H9 (cell line): ENCODE results near the gene POLD1. TPM values are rescaled to one million over a fixed set of nuclear protein-coding genes. Genes with fewer than 3 reads are reported as not detected.

Experiments used
- DNase-seq: peaks from one replicate; pipeline ENCODE4 v3.0.0-alpha.2; 2017
- H2AFZ ChIP-seq: one replicate; pipeline ENCODE4 v1.6.1; 2013; ENCODE audit warnings: mild to moderate bottlenecking, low read length, control low read depth, moderate library complexity
- H2AK5ac ChIP-seq: 2 replicates; pipeline ENCODE4 v1.6.1; 2013; ENCODE audit warnings: low read length, control low read depth, mixed read lengths; ENCODE audit not compliant: insufficient read length
- H2BK120ac ChIP-seq: one replicate; pipeline ENCODE4 v1.6.1; 2013; ENCODE audit warnings: low read depth, mild to moderate bottlenecking, low read length, control low read depth, inconsistent platforms; ENCODE audit not compliant: poor library complexity, severe bottlenecking
- H2BK12ac ChIP-seq: 2 replicates; pipeline ENCODE4 v1.6.1; 2013; ENCODE audit warnings: low read length, control low read depth, mixed read lengths, low read depth; ENCODE audit not compliant: insufficient read length
- H2BK15ac ChIP-seq: 2 replicates; pipeline ENCODE4 v1.6.1; 2013; ENCODE audit warnings: low read depth, low read length, control low read depth
- H2BK20ac ChIP-seq: one replicate; pipeline ENCODE4 v1.6.1; 2013; ENCODE audit warnings: low read depth, mild to moderate bottlenecking, low read length, control low read depth, inconsistent platforms; ENCODE audit not compliant: poor library complexity, severe bottlenecking
- H2BK5ac ChIP-seq: 2 replicates; pipeline ENCODE4 v1.6.1; 2013; ENCODE audit warnings: low read length, control low read depth, mixed read lengths; ENCODE audit not compliant: insufficient read length
- H3K14ac ChIP-seq: 2 replicates; pipeline ENCODE4 v1.6.1; 2013; ENCODE audit warnings: low read length, control low read depth; ENCODE audit not compliant: insufficient read depth
- H3K18ac ChIP-seq: 2 replicates; pipeline ENCODE4 v1.6.1; 2013; ENCODE audit warnings: low read depth, mild to moderate bottlenecking, mixed read lengths, low read length, control low read depth; ENCODE audit not compliant: insufficient read length
- H3K23ac ChIP-seq: 2 replicates; pipeline ENCODE4 v1.6.1; 2013; ENCODE audit warnings: low read length, control low read depth, mixed read lengths, low read depth; ENCODE audit not compliant: insufficient read length
- H3K23me2 ChIP-seq: 2 replicates; pipeline ENCODE4 v1.6.1; 2013; ENCODE audit warnings: low read depth, mild to moderate bottlenecking, mixed read lengths, low read length, control low read depth; ENCODE audit not compliant: insufficient read length, poor library complexity, severe bottlenecking
- H3K27ac ChIP-seq: 2 replicates; pipeline ENCODE4 v1.5.1; 2013; ENCODE audit warnings: low read length, control low read depth, mixed read lengths, low read depth; ENCODE audit not compliant: insufficient read length
- H3K27me3 ChIP-seq: 2 replicates; pipeline ENCODE4 v1.6.1; 2013; ENCODE audit warnings: low read length, control low read depth, inconsistent platforms; ENCODE audit not compliant: insufficient read depth
- H3K4ac ChIP-seq: 2 replicates; pipeline ENCODE4 v1.6.1; 2013; ENCODE audit warnings: low read depth, mild to moderate bottlenecking, control low read depth, inconsistent platforms, low read length, moderate library complexity
- H3K4me1 ChIP-seq: 2 replicates; pipeline ENCODE4 v1.6.1; 2013; ENCODE audit warnings: low read length, control low read depth, inconsistent platforms; ENCODE audit not compliant: insufficient read depth
- H3K4me2 ChIP-seq: 2 replicates; pipeline ENCODE4 v1.6.1; 2013; ENCODE audit warnings: low read length, control low read depth, mixed read lengths; ENCODE audit not compliant: insufficient read length, insufficient read depth
- H3K56ac ChIP-seq: 2 replicates; pipeline ENCODE4 v1.6.1; 2013; ENCODE audit warnings: low read depth, mild to moderate bottlenecking, mixed read lengths, low read length, control low read depth; ENCODE audit not compliant: insufficient read length
- H3K79me1 ChIP-seq: 2 replicates; pipeline ENCODE4 v1.6.1; 2013; ENCODE audit warnings: low read depth, mild to moderate bottlenecking, moderate library complexity, low read length, control low read depth, inconsistent platforms; ENCODE audit not compliant: insufficient read depth, poor library complexity, severe bottlenecking
- H3K79me2 ChIP-seq: 2 replicates; pipeline ENCODE4 v1.6.1; 2013; ENCODE audit warnings: low read length, control low read depth, inconsistent platforms; ENCODE audit not compliant: insufficient read depth
- H3K9ac ChIP-seq: 2 replicates; pipeline ENCODE4 v1.6.1; 2013; ENCODE audit warnings: low read length, control low read depth, mixed read lengths; ENCODE audit not compliant: insufficient read length; ENCODE audit errors: extremely low read depth
- H3K9me3 ChIP-seq: one replicate; pipeline ENCODE4 v1.6.1; 2013; ENCODE audit warnings: low read depth, low read length, inconsistent platforms; ENCODE audit not compliant: control insufficient read depth
- H3T11ph ChIP-seq: one replicate; pipeline ENCODE4 v1.6.1; 2013; ENCODE audit warnings: mild to moderate bottlenecking, low read length, control low read depth, inconsistent platforms
- H4K20me1 ChIP-seq: one replicate; pipeline ENCODE4 v1.6.1; 2013; ENCODE audit not compliant: control insufficient read depth, insufficient read length, insufficient read depth
- H4K5ac ChIP-seq: 2 replicates; pipeline ENCODE4 v1.6.1; 2013; ENCODE audit warnings: low read depth, mild to moderate bottlenecking, mixed read lengths, low read length, control low read depth; ENCODE audit not compliant: insufficient read length
- H4K8ac ChIP-seq: replicated peaks from 2 replicates; pipeline ENCODE4 v1.6.1; 2013; ENCODE audit warnings: low read length, control low read depth, mixed read lengths, low read depth; ENCODE audit not compliant: insufficient read length
- H4K91ac ChIP-seq: 2 replicates; pipeline ENCODE4 v1.6.1; 2013; ENCODE audit warnings: low read depth, mild to moderate bottlenecking, moderate library complexity, mixed read lengths, low read length, control low read depth; ENCODE audit not compliant: insufficient read length
- H3K27ac Mint-ChIP-seq, 3 experiments: 2 replicates in 2 of 3; 3 replicates in 1 of 3; pipeline ENCODE4 v1.8.0; 2020 to 2021; ENCODE audit warnings: mixed read lengths in 3 of 3, mild to moderate bottlenecking in 1 of 3, moderate library complexity in 1 of 3
- H3K27me3 Mint-ChIP-seq: 2 replicates; pipeline ENCODE4 v1.8.0; 2021; ENCODE audit warnings: low read depth, mild to moderate bottlenecking, moderate library complexity, mixed read lengths
- H3K36me3 Mint-ChIP-seq, 3 experiments: 2 replicates in 2 of 3; 3 replicates in 1 of 3; pipeline ENCODE4 v1.8.0; 2020 to 2021; ENCODE audit warnings: low read depth in 3 of 3, mixed read lengths in 3 of 3; ENCODE audit not compliant: insufficient read depth in 1 of 3
- H3K4me1 Mint-ChIP-seq, 2 experiments: 2 replicates each; pipeline ENCODE4 v1.8.0; 2020; ENCODE audit warnings: mixed read lengths in 2 of 2
- H3K4me3 Mint-ChIP-seq, 2 experiments: 2 replicates in 1 of 2; 3 replicates in 1 of 2; pipeline ENCODE4 v1.8.0; 2020 to 2021; ENCODE audit warnings: mild to moderate bottlenecking in 2 of 2, mixed read lengths in 2 of 2, moderate library complexity in 1 of 2
- H3K9me3 Mint-ChIP-seq, 2 experiments: 2 replicates in 1 of 2; 3 replicates in 1 of 2; pipeline ENCODE4 v1.8.0; 2020; ENCODE audit warnings: mild to moderate bottlenecking in 2 of 2, mixed read lengths in 2 of 2, moderate library complexity in 1 of 2
- CTCF ChIP-seq: fragments of 200-600 bp; sonication (generic); conservative IDR thresholded peaks from 3 replicates; pipeline ENCODE4 v1.8.0; 2021; ENCODE audit warnings: antibody characterized with exemption, mild to moderate bottlenecking
- WGBS: extraction: QIAGEN DNeasy Blood & Tissue Kit; methylation state at CpG from one replicate; pipeline ENCODE4 v1.1.7; 2013; ENCODE audit warnings: missing lambda C conversion rate, low lambda C conversion rate, mixed read lengths; ENCODE audit not compliant: insufficient read length; ENCODE audit errors: extremely low coverage; 5-methylcytosine and 5-hydroxymethylcytosine counted together
- total RNA-seq: library from RNA; stranded (reverse); gene quantifications from 2 replicates; pipeline ENCODE4 v1.2.1, GENCODE V29; 2021

The POLD1 gene
- total RNA-seq, 1 experiment from 2014 or later = 165 TPM

- Histone ChIP-seq H3K56ac (no peak within 1 kb of the TSS), H3K4ac (no peak within 1 kb of the TSS), H3K4me2 (peak within 1 kb of the TSS; percentile 90), H3K27me3 (no peaks in the 10 kb centered on the region), H2BK5ac (no peak within 1 kb of the TSS), H2BK120ac (no peak within 1 kb of the TSS), H2AFZ (no peak within 1 kb of the TSS), H3K14ac (peak within 1 kb of the TSS; percentile 87), H3K4me1 (peaks cover 3% of the 10 kb centered on the region; the same call in 1 of the 2 replicates), H4K20me1 (no peaks in the 10 kb centered on the region), H4K8ac (no peak within 1 kb of the TSS), H3K18ac (peak within 1 kb of the TSS; percentile 57), H3K9me3 (no peaks in the 10 kb centered on the region), H3K79me2 (no peaks in the 10 kb centered on the region), H4K91ac (no peak within 1 kb of the TSS), H3K27ac (no peak within 1 kb of the TSS), H3K23ac (no peak within 1 kb of the TSS), H3K23me2 (peaks cover 12% of the 10 kb centered on the region), H4K5ac (no peak within 1 kb of the TSS), H2AK5ac (no peak within 1 kb of the TSS), H3K9ac (peak within 1 kb of the TSS; percentile 65), H2BK12ac (no peak within 1 kb of the TSS), H3T11ph (no peak within 1 kb of the TSS), H2BK15ac (no peak within 1 kb of the TSS), H2BK20ac (no peak within 1 kb of the TSS), H3K79me1 (no peaks in the 10 kb centered on the region)
- no peak for DNase-seq
- Mint-ChIP-seq H3K27ac (peak within 1 kb of the TSS; percentile 88 to 97 (median 95); a peak in 6 of 7 replicates), H3K4me3 (peak within 1 kb of the TSS; percentile 75 to 88), H3K36me3 (peaks cover 0 to 2% (median 0%) of the 10 kb centered on the region in 3 experiments; a peak in 2 of 7 replicates), H3K4me1 (peaks cover 26 to 33% of the 10 kb centered on the region in 2 experiments), H3K27me3 (peaks cover 8% of the 10 kb centered on the region), H3K9me3 (no peaks in the 10 kb centered on the region)
- TF ChIP-seq CTCF = no peak
- no CpG with 5 or more reads among the region's 40 CpGs for WGBS
Observed at GRCh38 chr19:50432221-50433028, 48.3 kb downstream of the POLD1 start, which contains the start of gene MYBPC2. Gene MYBPC2 (plus strand): TSS chr19:50432892. CDS start chr19:50432954, 62 bp downstream.
